Nephron progenitor cell (in vitro differentiated cells): ENCODE results near the gene OTULINL.

ENCODE experiments used
- DNase-seq: peaks from one replicate; pipeline ENCODE4 v3.0.0; 2021
- H3K27ac Mint-ChIP-seq: 2 replicates; pipeline ENCODE4 v1.8.0; 2021; ENCODE audit warnings: mild to moderate bottlenecking, moderate library complexity, mixed read lengths
- H3K27me3 Mint-ChIP-seq: 2 replicates; pipeline ENCODE4 v1.8.0; 2021; ENCODE audit warnings: mild to moderate bottlenecking, low read depth, mixed read lengths; ENCODE audit not compliant: poor library complexity
- H3K36me3 Mint-ChIP-seq: 2 replicates; pipeline ENCODE4 v1.8.0; 2021; ENCODE audit warnings: low read depth, mixed read lengths
- H3K4me1 Mint-ChIP-seq: 2 replicates; pipeline ENCODE4 v1.8.0; 2021; ENCODE audit warnings: mixed read lengths
- H3K4me3 Mint-ChIP-seq: 2 replicates; pipeline ENCODE4 v1.8.0; 2021; ENCODE audit warnings: mild to moderate bottlenecking, moderate library complexity, mixed read lengths
- H3K9me3 Mint-ChIP-seq: 2 replicates; pipeline ENCODE4 v1.8.0; 2021; ENCODE audit warnings: mild to moderate bottlenecking, moderate library complexity, mixed read lengths
- CTCF ChIP-seq: fragments of 200-600 bp; sonication (generic); IDR thresholded peaks from 2 replicates; pipeline ENCODE4 v1.5.0; 2021; ENCODE audit warnings: antibody characterized with exemption

Gene OTULINL

GRCh38 chr5:14581106-14581890 lies at the start of gene OTULINL:
Gene OTULINL, plus strand, starts transcription at chr5:14581792. Its CDS starts 103 bp downstream, at chr5:14581895.
- Mint-ChIP-seq H3K4me3 (peak within 1 kb of the TSS; percentile 78), H3K9me3 (peaks cover 10% of the 10 kb centered on the region), H3K36me3 (peaks cover 8% of the 10 kb centered on the region), H3K27ac (no peak within 1 kb of the TSS), H3K4me1 (no peaks in the 10 kb centered on the region), H3K27me3 (peaks cover 69% of the 10 kb centered on the region)
- peak; percentile 96 for DNase-seq
- TF ChIP-seq CTCF, result no peak

- Mint-ChIP-seq H3K9me3 (peaks cover 4% of the 10 kb centered on the region), H3K36me3 (no peaks in the 10 kb centered on the region), H3K27me3 (peaks cover 3% of the 10 kb centered on the region), H3K27ac (no peak overlapping the region), H3K4me3 (no peak overlapping the region), H3K4me1 (peaks cover 19% of the 10 kb centered on the region)
- TF ChIP-seq CTCF, result no peak
- no peak for DNase-seq
Measured at GRCh38 chr5:14532180-14532579, 49.4 kb upstream of the OTULINL start.

GRCh38 chr5:14534773-14535172 lies 46.8 kb upstream of the OTULINL start:
- H3K4me3 Mint-ChIP-seq, result no peak overlapping the region
- peak overlapping the region; percentile 95 for H3K27ac Mint-ChIP-seq

GRCh38 chr5:14545308-14545707 lies 36.3 kb upstream of the OTULINL start:
- no peaks in the 10 kb centered on the region for H3K4me1 Mint-ChIP-seq
- H3K4me3 Mint-ChIP-seq, result no peak overlapping the region
- TF ChIP-seq CTCF, result no peak
- H3K27ac Mint-ChIP-seq, result no peak overlapping the region
- peaks cover 33% of the 10 kb centered on the region for H3K9me3 Mint-ChIP-seq
- no peaks in the 10 kb centered on the region for H3K36me3 Mint-ChIP-seq
- DNase-seq, result no peak
- peaks cover 16% of the 10 kb centered on the region for H3K27me3 Mint-ChIP-seq

More at GRCh38 chr5:14534773-14535172, 46.8 kb upstream of the OTULINL start:
- no peak for TF ChIP-seq CTCF
- Mint-ChIP-seq H3K27me3 (peaks cover 3% of the 10 kb centered on the region), H3K9me3 (peaks cover 19% of the 10 kb centered on the region), H3K36me3 (no peaks in the 10 kb centered on the region), H3K4me1 (peaks cover 19% of the 10 kb centered on the region)
- no peak for DNase-seq

- Mint-ChIP-seq H3K27me3 (peaks cover 15% of the 10 kb centered on the region), H3K4me1 (no peaks in the 10 kb centered on the region), H3K4me3 (no peak overlapping the region), H3K27ac (no peak overlapping the region), H3K9me3 (peaks cover 30% of the 10 kb centered on the region), H3K36me3 (no peaks in the 10 kb centered on the region)
- TF ChIP-seq CTCF, result no peak
- no peak for DNase-seq
Measured at GRCh38 chr5:14545862-14546261, 35.7 kb upstream of the OTULINL start.

- peaks cover 18% of the 10 kb centered on the region for H3K9me3 Mint-ChIP-seq
Measured at GRCh38 chr5:14547666-14548065, 33.9 kb upstream of the OTULINL start.

More at GRCh38 chr5:14547666-14548065, 33.9 kb upstream of the OTULINL start:
- no peak overlapping the region for H3K27ac Mint-ChIP-seq
- no peaks in the 10 kb centered on the region for H3K36me3 Mint-ChIP-seq
- peaks cover 15% of the 10 kb centered on the region for H3K27me3 Mint-ChIP-seq
- TF ChIP-seq CTCF, result no peak
- no peaks in the 10 kb centered on the region for H3K4me1 Mint-ChIP-seq
- DNase-seq, result no peak
- H3K4me3 Mint-ChIP-seq, result no peak overlapping the region
